ENCODE measurements around the gene FREM1. TPM values are rescaled to one million over a fixed set of nuclear protein-coding genes. Genes with fewer than 3 reads are reported as not detected.

FREM1 gene
- total and polyA plus RNA-seq, 4 donors: 0.33 to 21.8 (median 1.3) TPM

- Histone ChIP-seq H3K27ac (ENCODE audit: low read depth in 1 of 2, low read length in 1 of 2) (no peak overlapping the region), H3K4me3 (no peak overlapping the region), H3K36me3 (ENCODE audit: control insufficient read depth in 4 of 4, insufficient read depth in 4 of 4, low read length in 4 of 4) (no peaks in the 10 kb centered on the region), H3K9me3 (ENCODE audit: control insufficient read depth in 4 of 4, insufficient read depth in 3 of 4, low read length in 3 of 4) (no peaks in the 10 kb centered on the region), H3K27me3 (ENCODE audit: control insufficient read depth in 3 of 3, insufficient read depth in 3 of 3, low read length in 2 of 3) (no peaks in the 10 kb centered on the region), H3K9ac (ENCODE audit: insufficient read depth in 1 of 2, low read length in 2 of 2) (no peak overlapping the region), H3K4me1 (ENCODE audit: control insufficient read depth in 5 of 5, insufficient read depth in 5 of 5, low read length in 5 of 5) (peaks cover 0 to 20% (median 0%) of the 10 kb centered on the region in 5 donors)
- DNase-seq: no peak
- TF ChIP-seq, protein P1, sequence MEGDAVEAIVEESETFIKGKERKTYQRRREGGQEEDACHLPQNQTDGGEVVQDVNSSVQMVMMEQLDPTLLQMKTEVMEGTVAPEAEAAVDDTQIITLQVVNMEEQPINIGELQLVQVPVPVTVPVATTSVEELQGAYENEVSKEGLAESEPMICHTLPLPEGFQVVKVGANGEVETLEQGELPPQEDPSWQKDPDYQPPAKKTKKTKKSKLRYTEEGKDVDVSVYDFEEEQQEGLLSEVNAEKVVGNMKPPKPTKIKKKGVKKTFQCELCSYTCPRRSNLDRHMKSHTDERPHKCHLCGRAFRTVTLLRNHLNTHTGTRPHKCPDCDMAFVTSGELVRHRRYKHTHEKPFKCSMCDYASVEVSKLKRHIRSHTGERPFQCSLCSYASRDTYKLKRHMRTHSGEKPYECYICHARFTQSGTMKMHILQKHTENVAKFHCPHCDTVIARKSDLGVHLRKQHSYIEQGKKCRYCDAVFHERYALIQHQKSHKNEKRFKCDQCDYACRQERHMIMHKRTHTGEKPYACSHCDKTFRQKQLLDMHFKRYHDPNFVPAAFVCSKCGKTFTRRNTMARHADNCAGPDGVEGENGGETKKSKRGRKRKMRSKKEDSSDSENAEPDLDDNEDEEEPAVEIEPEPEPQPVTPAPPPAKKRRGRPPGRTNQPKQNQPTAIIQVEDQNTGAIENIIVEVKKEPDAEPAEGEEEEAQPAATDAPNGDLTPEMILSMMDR (IDR thresholded peaks at IDR 0.05; ENCODE audit: control extremely low read depth, extremely low read depth): no peak
- WGBS, 2 donors: 86 to 90% methylated on average over 4 of the region's 4 CpGs
- ATAC-seq (ENCODE audit: insufficient read depth, low FRiP score): no peak
Measured at GRCh38 chr9:14939378-14939777, 29.1 kb upstream of the FREM1 start.

DNA sequence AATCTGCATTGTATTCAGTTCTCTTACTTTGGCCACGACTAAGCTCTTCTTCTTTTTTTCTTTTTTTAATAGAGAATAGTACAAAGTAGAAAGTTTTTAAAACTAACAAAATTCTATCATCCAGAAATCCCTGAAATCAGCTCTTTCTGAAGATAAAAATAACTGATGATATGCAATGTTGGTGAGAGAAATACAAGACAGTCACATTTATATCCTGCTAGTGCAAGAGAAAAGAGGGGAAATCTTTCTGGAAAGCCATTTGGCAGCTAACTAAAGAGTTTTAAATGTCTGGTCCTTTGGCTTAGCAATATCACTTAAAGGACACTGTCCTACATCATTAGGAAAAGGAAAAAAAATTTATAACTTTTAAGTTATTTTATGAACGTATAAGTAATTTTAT lies 27.0 kb upstream of the FREM1 start:
- Histone ChIP-seq H3K36me3 (ENCODE audit: control insufficient read depth in 4 of 4, insufficient read depth in 4 of 4, low read length in 4 of 4) (no peaks in the 10 kb centered on the region), H3K4me3 (no peak overlapping the region), H3K27me3 (ENCODE audit: control insufficient read depth in 3 of 3, insufficient read depth in 3 of 3, low read length in 2 of 3) (no peaks in the 10 kb centered on the region), H3K9me3 (ENCODE audit: control insufficient read depth in 4 of 4, insufficient read depth in 3 of 4, low read length in 3 of 4) (no peaks in the 10 kb centered on the region), H3K27ac (ENCODE audit: low read depth in 1 of 2, low read length in 1 of 2) (no peak overlapping the region), H3K4me1 (ENCODE audit: control insufficient read depth in 5 of 5, insufficient read depth in 5 of 5, low read length in 5 of 5) (peaks cover 0 to 20% (median 0%) of the 10 kb centered on the region in 5 donors), H3K9ac (ENCODE audit: insufficient read depth in 1 of 2, low read length in 2 of 2) (peak overlapping the region in 1 of 2 donors; percentile 32)
- ATAC-seq (ENCODE audit: insufficient read depth, low FRiP score) (no peak), DNase-seq (peak in 2 of 3 donors; percentile 44 to 55)
- 72 to 80% methylated on average over 2 of the region's 2 CpGs for WGBS, 2 donors
- TF ChIP-seq, protein P1 (IDR thresholded peaks at IDR 0.05; ENCODE audit: control extremely low read depth, extremely low read depth): no peak

DNA sequence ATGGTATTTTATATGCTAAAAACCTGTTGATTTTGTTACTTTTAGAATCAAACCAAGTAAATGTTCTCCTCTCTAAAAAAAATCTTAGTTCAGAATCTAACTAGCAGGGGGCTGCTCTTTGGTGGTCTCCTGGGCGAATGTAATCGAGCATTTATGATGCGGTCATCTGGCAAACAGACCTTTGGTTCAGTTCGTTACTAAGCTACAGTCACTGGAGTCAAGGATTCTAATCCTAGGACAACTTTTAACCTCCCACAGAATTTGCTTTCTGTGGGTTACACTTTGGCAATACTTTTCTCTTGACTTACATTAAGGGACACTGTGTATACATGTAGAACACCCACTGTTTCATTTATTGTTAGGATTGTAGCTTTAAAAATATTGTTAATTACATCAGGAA lies 26.3 kb upstream of the FREM1 start:
- TF ChIP-seq, protein P1 (IDR thresholded peaks at IDR 0.05; ENCODE audit: control extremely low read depth, extremely low read depth): no peak

DNA sequence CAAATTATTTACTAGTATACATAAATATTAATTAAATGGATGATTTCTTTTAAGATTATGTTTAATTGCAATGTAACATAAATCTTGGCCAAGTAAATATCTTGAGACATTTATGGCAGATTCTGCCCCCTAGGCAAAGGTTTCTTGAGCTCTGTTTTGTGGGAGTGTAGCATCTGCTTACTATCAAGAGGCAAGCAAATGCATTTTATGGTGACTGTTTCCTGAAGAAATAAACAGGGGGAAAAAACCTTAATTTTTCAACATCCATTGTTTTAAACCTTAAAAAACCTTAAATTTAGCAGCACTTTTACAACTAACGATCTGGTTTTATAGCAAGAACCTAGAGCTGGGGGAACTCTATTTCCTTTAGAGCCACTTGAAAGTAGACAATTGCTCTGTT lies 25.7 kb upstream of the FREM1 start:
- WGBS, 2 donors: 66 to 84% methylated on average over 1 of the region's 1 CpG
- DNase-seq (no peak), ATAC-seq (ENCODE audit: insufficient read depth, low FRiP score) (no peak)
- Histone ChIP-seq H3K27ac (ENCODE audit: low read depth in 1 of 2, low read length in 1 of 2) (no peak overlapping the region), H3K36me3 (ENCODE audit: control insufficient read depth in 4 of 4, insufficient read depth in 4 of 4, low read length in 4 of 4) (no peaks in the 10 kb centered on the region), H3K9me3 (ENCODE audit: control insufficient read depth in 4 of 4, insufficient read depth in 3 of 4, low read length in 3 of 4) (no peaks in the 10 kb centered on the region), H3K27me3 (ENCODE audit: control insufficient read depth in 3 of 3, insufficient read depth in 3 of 3, low read length in 2 of 3) (no peaks in the 10 kb centered on the region), H3K4me1 (ENCODE audit: control insufficient read depth in 5 of 5, insufficient read depth in 5 of 5, low read length in 5 of 5) (peaks cover 0 to 20% (median 0%) of the 10 kb centered on the region in 5 donors), H3K9ac (ENCODE audit: insufficient read depth in 1 of 2, low read length in 2 of 2) (no peak overlapping the region), H3K4me3 (no peak overlapping the region)
- TF ChIP-seq, protein P1 (IDR thresholded peaks at IDR 0.05; ENCODE audit: control extremely low read depth, extremely low read depth): no peak

More for the DNA sequence above, 26.3 kb upstream of the FREM1 start:
- DNase-seq (peak in 1 of 3 donors; percentile 28), ATAC-seq (ENCODE audit: insufficient read depth, low FRiP score) (no peak)
- no peaks in the 10 kb centered on the region for H3K27me3 ChIP-seq (ENCODE audit: control insufficient read depth in 3 of 3, insufficient read depth in 3 of 3, low read length in 2 of 3)
- no peak overlapping the region for H3K27ac ChIP-seq (ENCODE audit: low read depth in 1 of 2, low read length in 1 of 2)
- H3K4me3 ChIP-seq: no peak overlapping the region
- 80 to 92% methylated on average over 4 of the region's 4 CpGs for whole genome bisulfite sequencing, 2 donors
- no peaks in the 10 kb centered on the region for H3K36me3 ChIP-seq (ENCODE audit: control insufficient read depth in 4 of 4, insufficient read depth in 4 of 4, low read length in 4 of 4)
- no peak overlapping the region for H3K9ac ChIP-seq (ENCODE audit: insufficient read depth in 1 of 2, low read length in 2 of 2)
- no peaks in the 10 kb centered on the region for H3K9me3 ChIP-seq (ENCODE audit: control insufficient read depth in 4 of 4, insufficient read depth in 3 of 4, low read length in 3 of 4)
- peaks cover 0 to 20% (median 0%) of the 10 kb centered on the region in 5 donors for H3K4me1 ChIP-seq (ENCODE audit: control insufficient read depth in 5 of 5, insufficient read depth in 5 of 5, low read length in 5 of 5)

Data from lung (tissue), 12 donors.